ENCODE results near the gene TBC1D12.

The TBC1D12 gene

DNA sequence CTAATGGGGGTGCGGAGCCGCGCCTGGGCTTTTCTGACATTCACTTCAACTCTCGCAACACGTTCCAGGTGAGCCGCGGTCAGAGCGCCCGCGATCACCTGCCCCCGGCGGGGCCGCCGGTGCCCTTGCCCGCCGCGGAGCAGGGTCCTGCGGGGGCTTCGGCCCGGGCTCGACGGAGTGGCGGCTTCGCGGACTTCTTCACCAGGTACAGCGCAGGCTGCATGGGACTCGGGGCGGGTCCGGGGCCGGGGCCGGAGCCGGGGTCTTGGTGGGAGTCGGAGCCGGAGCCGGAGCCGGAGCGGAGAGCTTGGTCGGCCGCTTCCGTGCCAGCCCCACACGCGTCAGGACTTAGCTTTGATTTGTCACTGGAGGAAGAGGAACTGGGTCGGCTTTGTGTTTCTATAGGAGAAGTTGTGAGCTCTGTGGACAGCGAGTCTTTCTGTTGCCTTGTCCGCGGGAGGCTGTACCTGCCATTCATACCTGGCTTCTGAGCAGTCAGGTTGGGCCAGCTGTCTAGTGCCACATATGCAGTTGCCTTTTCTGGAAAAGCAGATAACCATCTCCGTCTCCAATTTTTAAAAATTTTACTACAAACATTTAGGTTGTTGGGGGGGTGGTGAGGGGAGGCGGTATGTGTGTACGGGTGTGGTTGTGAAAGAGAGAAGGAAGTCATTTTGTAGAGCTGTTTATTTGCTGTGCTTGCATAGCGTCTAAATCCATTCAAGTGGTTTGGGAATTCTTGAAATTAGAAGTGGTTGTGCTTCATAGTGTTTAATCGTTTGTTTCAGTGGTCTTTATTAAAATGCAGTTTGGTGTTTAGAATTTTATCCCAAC is 1.3 kb downstream of the TBC1D12 start:
- no peak overlapping the region for H3K4me3 ChIP-seq (ENCODE audit: low read length)
- DNase-seq (ENCODE audit: low read depth, low spot score) = no peak

DNA sequence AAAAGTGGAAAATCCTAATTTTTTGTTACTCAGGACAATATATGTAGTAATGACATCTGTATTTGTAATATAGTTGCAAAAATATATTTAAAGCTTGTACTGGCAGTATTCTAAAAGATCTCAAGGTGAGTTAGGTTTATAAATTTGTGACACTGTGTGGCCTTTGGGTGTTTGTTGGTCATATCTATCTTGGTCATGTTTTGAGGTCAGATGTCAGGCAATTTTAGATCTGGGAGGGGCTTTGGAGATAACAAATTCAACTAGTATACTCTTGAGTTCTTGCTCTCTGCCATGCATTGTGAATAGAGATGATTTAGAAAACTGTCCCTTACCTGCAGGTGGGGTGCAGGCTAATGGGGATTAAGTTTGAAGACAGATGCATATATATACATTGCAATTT is 3.1 kb downstream of the TBC1D12 start:
- H3K4me3 ChIP-seq (ENCODE audit: low read length) = no peak overlapping the region
- no peak for DNase-seq (ENCODE audit: low read depth, low spot score)

DNA sequence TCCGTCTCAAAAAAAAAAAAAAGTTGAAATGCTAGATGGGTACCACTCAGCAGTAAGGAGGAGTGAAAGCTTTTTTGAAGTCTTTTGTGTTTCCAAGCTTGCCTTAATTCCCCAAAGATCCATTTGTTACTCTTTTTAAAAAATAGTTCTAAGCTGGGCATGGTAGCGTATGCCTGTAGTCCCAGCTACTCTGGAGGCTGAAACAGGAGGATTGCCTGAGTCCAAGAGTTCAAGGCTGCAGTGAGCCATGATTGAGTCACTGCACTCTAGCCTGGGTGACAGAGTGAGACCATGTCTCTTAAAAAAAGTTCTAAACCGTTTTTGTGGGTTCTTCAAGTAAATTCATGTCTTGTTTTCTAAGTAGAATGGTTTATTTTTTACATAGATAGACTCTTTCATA is 5.3 kb downstream of the TBC1D12 start:
- DNase-seq (ENCODE audit: low read depth, low spot score) = no peak
- no peak overlapping the region for H3K4me3 ChIP-seq (ENCODE audit: low read length)

GRCh38 chr10:94409021-94409657 is 6.8 kb downstream of the TBC1D12 start:
- no peak for DNase-seq (ENCODE audit: low read depth, low spot score)
- H3K4me3 ChIP-seq (ENCODE audit: low read length) = no peak overlapping the region

DNA sequence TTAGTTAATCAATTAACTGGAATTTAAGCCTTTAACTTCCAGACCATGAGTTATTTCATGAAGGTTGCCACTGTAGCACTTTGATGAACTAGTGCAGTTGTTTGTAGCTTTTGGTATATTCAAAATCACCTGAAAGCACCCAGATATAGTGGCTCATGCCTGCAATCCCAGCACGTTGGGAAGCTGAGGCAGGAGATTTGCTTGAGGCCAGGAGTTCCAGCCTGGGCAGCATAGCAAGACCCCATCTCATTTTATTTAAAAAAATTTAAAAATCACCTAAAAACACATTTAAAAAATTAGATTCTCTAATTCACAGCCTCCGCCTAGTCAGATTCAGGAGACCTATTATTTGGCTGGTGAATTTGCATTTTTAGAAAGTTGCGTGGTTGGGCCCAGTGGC is 9.0 kb downstream of the TBC1D12 start:
- DNase-seq (ENCODE audit: low read depth, low spot score) = no peak
- no peak overlapping the region for H3K4me3 ChIP-seq (ENCODE audit: low read length)

DNA sequence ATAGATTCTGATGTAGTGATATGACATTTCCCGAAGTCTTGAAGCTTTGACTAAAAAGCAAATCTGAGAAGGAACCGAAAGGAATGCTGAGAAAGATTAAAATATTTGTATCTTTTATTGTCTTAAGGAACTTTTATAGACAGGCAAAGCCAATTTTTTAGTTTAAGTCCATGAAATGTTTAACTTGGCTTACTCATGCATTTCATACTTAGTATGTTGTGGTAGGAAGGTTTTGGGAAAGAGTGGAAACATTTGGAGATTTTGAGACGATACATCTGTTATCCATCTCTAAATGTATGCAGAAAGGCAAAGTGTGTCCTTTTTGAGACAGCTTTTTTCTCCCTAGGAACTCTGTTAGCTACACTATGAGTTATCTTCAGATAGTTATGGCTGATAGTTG is 10.1 kb downstream of the TBC1D12 start:
- H3K4me3 ChIP-seq (ENCODE audit: low read length) = no peak overlapping the region
- no peak for DNase-seq (ENCODE audit: low read depth, low spot score)

DNA sequence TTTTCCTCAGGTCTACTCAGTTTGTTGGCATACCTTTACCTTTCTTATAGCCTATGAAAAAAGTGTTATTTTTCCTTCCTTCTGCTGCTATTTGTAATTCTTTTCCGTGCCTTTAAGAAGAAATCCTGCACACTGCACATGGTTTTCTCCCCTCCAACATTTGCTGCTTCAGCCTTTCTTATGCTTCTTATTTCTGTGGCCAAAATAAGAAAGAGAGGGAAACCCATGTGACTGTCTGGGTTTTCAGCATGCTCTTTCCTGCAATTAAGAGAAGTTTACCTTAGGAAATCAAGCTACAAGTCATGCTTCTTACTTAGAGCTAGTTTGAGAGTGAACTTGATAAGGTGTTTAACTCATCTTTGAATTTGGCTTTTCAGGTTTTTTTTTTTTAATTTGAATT is 11.0 kb downstream of the TBC1D12 start:
- DNase-seq (ENCODE audit: low read depth, low spot score) = no peak
- no peak overlapping the region for H3K4me3 ChIP-seq (ENCODE audit: low read length)

DNA sequence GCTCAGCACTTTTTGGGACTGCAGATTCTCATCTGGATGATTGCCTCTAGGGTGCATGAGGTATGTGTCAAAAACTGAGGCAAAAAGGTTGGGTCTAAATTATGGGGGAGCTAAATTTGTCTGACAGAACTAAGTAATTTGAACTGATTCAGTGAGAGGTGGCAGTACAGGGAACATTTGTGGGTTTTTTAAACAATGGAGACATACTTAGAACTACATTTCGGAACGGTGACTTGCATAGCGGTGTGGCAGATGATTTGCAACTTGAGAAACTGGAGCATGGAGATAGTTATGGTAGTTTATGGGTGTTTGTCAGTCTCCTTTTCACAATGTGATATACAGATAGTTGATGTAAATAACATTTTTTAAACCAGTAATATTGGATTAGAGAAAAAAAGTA is 14.6 kb downstream of the TBC1D12 start:
- H3K4me3 ChIP-seq (ENCODE audit: low read length) = no peak overlapping the region
- DNase-seq (ENCODE audit: low read depth, low spot score) = no peak

- no peak overlapping the region for H3K4me3 ChIP-seq (ENCODE audit: low read length)
- no peak for DNase-seq (ENCODE audit: low read depth, low spot score)
Measured at GRCh38 chr10:94417321-94417720, 15.0 kb downstream of the TBC1D12 start.

- DNase-seq (ENCODE audit: low read depth, low spot score) = no peak
- no peak overlapping the region for H3K4me3 ChIP-seq (ENCODE audit: low read length)
Measured at GRCh38 chr10:94420516-94420915, 18.2 kb downstream of the TBC1D12 start.

- no peak for DNase-seq (ENCODE audit: low read depth, low spot score)
- H3K4me3 ChIP-seq (ENCODE audit: low read length) = no peak overlapping the region
Measured at GRCh38 chr10:94420998-94421528, 18.7 kb downstream of the TBC1D12 start.

GRCh38 chr10:94423627-94424026 is 21.3 kb downstream of the TBC1D12 start:
- DNase-seq (ENCODE audit: low read depth, low spot score) = no peak
- H3K4me3 ChIP-seq (ENCODE audit: low read length) = no peak overlapping the region

DNA sequence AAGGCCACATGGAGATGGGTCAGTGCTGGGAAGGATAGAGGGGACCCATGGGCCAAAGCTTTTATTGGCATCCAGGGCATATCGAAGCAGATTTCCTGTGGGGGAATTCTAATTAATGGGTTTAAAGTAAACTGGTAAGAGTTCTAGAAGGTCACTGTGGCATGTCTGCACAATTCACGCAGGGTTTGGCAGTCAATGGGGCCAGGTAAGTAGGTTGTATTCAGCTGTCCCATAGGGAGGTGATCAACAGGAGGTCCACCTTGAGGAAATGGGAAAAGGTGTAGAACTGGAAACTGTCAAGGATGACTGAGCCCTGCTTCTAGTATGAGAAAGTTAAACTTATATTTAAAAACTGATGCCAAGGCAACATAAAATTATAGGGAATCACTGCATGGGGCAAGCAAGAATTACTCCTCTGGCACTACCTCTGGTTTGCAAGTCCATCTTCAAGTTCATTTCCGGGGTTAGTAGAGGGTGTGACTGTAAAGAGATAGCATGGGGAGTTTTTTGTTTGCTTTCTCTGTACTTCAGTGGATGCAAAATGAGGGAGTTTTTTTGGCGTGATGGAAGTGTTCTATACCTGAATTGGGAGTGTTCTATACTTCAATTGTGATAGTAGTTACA is 22.5 kb downstream of the TBC1D12 start:
- H3K4me3 ChIP-seq (ENCODE audit: low read length) = no peak overlapping the region
- no peak for DNase-seq (ENCODE audit: low read depth, low spot score)

DNA sequence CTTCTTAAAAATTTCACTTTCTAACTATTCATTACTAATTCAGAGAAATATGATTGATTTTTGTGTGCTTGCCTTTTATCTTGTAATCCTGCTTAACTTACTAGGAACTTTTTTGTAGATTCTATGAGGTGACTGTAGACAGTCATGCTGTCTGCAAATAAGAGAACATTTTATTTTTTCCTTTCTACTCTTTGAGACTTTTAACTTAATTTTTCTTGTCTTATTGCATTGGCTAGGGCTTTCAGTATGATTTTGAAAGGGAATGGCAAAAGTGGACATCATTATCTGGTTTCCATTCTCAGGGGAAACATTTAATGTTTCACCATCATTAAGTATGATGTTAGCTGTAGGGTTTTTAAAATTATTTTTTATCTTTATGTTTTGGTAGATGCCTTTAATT is 23.6 kb downstream of the TBC1D12 start:
- no peak overlapping the region for H3K4me3 ChIP-seq (ENCODE audit: low read length)
- DNase-seq (ENCODE audit: low read depth, low spot score) = no peak

DNA sequence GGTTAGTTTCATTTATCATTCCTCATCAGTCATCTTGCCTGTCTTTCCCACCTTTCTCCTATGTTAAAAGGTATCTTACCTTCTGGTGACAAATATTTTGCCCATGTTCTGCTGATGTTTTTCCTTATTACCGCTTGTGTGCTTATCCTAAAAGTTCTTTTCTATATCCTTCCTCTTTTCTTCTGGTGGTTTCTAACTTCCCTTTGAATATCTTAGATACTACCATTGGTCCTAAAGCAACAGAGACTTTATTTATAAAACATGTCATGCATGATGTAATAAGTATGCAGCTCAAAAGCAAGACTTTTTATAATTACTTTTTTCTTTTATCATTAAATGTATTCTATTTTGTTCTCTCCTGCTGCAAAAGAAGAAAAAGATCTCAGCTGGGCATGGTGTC is 24.8 kb downstream of the TBC1D12 start:
- DNase-seq (ENCODE audit: low read depth, low spot score) = no peak
- no peak overlapping the region for H3K4me3 ChIP-seq (ENCODE audit: low read length)

GRCh38 chr10:94428766-94429707 is 26.7 kb downstream of the TBC1D12 start:
- DNase-seq (ENCODE audit: low read depth, low spot score) = no peak
- no peak overlapping the region for H3K4me3 ChIP-seq (ENCODE audit: low read length)

DNA sequence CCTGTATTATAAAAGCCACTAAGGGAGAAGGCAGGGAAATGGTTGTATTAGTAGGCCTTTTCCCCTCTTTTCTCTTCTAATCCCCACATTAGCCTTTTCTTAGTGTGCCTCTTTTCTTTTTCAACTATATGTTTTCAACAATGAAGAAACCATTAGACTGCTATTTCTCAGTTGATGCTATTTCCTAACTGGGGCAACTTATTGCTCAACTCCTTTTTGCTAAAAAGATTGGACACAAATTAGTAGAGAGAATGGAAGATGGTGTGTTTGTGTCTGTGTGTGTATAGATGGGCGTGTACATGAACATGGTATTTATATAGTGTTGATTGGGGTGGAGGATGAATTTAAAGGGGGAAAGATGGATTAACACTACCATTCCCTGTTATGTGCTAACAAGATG is 28.4 kb downstream of the TBC1D12 start:
- DNase-seq (ENCODE audit: low read depth, low spot score) = no peak
- no peak overlapping the region for H3K4me3 ChIP-seq (ENCODE audit: low read length)

- no peak overlapping the region for H3K4me3 ChIP-seq (ENCODE audit: low read length)
- DNase-seq (ENCODE audit: low read depth, low spot score) = no peak
Measured at GRCh38 chr10:94432443-94432842, 30.1 kb downstream of the TBC1D12 start.

GRCh38 chr10:94439275-94439861 is 37.0 kb downstream of the TBC1D12 start:
- H3K4me3 ChIP-seq (ENCODE audit: low read length) = no peak overlapping the region
- DNase-seq (ENCODE audit: low read depth, low spot score) = peak; percentile 6
